ENCODE data around the gene TBX2.

DNA sequence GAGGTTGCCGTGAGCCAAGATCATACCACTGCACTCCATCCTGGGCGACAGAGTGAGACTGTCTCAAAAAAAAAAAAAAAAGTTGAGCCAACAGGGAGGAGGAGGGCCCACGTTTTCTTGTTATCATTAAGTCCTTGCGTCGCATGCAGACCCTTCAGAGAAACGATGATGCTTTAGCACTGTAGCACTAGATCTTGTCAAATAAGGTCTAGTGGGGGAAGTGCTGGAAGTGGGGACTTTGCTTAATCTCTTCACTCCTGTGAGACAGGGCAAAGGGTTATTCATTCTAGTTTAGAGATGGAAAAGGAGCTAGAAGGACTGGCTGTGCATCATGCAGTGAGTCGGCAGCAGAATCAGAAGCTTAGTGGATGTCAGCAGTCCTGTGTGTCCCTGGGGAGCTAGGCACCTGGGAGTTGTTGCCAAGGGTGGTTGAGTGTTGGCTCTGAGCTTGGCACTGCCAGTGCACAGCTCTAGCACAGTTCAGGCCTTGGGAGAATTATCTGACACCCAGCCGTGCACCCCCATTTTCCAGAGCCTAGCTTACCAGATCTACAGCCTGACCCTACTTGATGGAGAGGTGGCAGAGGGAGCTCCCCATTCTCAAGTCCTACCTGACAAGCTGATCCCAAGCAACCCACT is 33.4 kb upstream of the TBX2 start:
- TF ChIP-seq, protein P1, sequence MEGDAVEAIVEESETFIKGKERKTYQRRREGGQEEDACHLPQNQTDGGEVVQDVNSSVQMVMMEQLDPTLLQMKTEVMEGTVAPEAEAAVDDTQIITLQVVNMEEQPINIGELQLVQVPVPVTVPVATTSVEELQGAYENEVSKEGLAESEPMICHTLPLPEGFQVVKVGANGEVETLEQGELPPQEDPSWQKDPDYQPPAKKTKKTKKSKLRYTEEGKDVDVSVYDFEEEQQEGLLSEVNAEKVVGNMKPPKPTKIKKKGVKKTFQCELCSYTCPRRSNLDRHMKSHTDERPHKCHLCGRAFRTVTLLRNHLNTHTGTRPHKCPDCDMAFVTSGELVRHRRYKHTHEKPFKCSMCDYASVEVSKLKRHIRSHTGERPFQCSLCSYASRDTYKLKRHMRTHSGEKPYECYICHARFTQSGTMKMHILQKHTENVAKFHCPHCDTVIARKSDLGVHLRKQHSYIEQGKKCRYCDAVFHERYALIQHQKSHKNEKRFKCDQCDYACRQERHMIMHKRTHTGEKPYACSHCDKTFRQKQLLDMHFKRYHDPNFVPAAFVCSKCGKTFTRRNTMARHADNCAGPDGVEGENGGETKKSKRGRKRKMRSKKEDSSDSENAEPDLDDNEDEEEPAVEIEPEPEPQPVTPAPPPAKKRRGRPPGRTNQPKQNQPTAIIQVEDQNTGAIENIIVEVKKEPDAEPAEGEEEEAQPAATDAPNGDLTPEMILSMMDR (IDR thresholded peaks at IDR 0.05), result no peak
- TF ChIP-seq EZH2phosphoT487 (IDR thresholded peaks at IDR 0.05), result no peak
